ENCODE data around the gene PELI2.
A peak's percentile ranks its signal among the peaks of the same experiment; 100 is the strongest.

Gene PELI2

DNA sequence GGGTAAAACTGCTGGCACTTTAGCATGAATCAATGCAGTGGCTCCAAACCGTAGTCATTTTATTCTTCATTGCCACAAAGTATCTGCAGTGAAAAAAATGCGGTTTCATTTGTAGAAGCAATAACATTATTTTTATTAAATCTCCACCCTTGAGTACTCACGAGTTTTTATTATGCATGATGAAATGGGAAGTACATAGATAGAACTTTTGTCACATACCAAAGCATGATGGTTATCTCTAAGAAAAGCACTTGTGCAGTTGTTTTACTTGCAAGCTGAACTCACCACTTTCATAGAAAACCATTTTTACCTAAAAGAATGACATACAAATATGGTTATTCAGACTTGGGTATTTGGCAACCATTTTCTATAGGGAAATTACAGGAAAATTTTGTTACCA, 90.3 kb downstream of the PELI2 start:
- DNase-seq: no peak

DNA sequence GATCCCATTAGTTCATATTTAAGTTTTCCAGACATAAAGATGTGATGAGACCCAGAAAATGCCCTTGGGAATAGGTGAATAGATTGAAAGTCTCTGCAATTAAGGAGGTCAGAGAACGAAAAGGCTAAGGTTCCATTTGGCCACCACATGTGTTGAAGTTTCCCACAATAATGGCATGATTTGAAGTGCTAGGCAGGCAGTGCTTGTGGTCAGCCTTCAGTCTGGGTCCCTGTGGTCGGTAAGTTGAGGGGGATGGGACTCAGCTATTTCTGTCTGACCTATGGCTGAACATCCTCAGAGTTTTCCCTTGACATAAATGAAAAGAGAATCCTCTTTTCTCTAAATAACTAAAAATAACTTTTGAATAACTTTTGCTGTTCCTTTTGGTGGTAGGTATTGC, 92.4 kb downstream of the PELI2 start:
- DNase-seq: no peak

DNA sequence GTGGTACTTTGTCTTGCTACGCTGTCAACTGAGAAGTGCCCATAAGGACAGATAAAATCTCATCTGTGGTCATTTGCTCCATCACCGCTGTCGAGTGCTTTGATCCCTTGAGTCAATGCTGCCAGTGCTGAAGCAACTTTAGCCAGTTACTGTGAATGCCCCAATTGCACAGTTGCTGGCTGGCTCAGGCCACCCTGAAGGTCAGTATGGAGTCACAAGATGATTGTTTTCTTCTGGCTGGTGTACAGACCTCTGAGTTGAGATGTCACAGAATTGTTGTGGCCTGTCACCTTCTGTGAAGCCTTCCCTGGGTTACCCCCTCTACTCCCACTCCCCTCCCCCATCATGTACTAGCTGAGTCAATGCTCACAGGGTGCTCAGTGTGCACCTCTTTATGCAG, 92.9 kb downstream of the PELI2 start:
- DNase-seq: no peak

DNA sequence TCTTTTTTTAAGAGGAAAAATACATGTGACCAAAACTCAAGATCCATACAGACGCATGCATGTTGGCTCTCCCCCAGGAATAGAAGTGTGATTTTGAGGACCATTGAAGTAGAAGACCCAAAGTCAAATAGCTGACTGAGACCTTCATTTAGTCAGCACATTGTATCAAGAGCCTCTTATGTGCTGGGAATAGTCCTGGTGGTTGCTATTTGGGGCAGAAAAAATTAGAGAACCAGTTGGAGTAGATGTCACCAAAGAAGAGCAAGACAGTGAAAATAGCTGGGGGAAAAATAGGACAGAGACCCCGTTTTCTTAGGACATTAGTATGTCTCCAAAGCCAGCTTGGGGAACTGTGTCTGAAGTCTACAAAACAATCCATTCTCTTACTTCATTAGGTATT, 93.6 kb downstream of the PELI2 start:
- no peak for DNase-seq

DNA sequence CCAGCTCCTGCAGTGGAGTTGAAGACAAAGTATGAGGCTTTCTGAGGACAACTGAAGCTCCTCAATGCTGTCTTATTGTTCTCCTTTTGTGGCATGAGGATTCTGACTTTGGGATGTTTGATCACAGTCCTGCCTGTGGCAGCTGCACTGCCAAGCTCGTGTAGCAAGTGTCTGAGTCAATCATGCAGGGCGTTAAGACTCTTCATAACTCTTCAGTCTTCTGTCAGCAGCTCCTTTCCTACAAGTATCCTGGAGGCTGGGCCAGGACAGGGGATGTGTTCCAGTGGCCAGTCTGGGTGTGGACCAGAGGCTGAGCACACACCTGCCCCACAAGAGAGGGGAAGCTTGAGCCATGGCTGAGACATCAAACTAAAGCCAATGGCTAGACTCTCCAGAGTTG, 94.3 kb downstream of the PELI2 start:
- DNase-seq: no peak

DNA sequence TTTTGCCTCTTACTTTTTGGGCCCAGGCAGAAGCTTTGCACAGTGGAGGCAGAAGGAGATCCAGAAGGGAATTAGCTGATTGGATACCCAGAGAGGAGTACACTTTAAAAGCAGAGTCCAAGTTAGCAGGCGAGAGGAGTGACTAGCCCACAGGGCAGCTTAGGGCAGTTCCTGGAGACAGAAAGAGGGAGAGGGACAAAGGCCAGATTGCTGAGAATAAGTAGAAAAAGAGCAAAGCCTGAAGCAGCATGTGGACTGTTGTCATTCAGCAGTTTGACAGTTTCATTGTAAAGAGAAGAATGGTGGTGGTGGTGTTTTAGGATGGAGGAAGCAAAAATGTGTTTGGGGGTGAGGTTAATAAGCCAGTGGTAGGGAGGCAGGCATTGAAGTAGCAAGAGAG, 95.1 kb downstream of the PELI2 start:
- no peak for DNase-seq

DNA sequence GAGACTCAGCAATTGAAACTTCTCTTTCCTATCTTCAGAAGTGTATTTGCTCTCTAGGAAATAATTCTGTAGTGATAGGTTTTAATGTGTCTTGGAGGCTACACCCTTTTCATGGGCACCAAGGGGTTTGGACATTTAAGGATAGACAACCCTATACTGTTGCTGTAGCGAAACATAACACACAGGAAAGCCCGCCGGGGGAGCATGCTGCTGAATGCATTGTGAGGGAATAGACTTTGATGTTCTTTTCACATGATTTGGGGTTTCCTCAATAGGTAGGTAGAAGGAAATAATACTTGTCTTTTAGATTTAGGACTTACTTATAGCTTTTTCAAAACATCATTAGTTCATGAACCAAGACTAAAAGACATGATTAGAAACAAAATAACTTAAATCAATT, 97.0 kb downstream of the PELI2 start:
- DNase-seq: no peak

DNA sequence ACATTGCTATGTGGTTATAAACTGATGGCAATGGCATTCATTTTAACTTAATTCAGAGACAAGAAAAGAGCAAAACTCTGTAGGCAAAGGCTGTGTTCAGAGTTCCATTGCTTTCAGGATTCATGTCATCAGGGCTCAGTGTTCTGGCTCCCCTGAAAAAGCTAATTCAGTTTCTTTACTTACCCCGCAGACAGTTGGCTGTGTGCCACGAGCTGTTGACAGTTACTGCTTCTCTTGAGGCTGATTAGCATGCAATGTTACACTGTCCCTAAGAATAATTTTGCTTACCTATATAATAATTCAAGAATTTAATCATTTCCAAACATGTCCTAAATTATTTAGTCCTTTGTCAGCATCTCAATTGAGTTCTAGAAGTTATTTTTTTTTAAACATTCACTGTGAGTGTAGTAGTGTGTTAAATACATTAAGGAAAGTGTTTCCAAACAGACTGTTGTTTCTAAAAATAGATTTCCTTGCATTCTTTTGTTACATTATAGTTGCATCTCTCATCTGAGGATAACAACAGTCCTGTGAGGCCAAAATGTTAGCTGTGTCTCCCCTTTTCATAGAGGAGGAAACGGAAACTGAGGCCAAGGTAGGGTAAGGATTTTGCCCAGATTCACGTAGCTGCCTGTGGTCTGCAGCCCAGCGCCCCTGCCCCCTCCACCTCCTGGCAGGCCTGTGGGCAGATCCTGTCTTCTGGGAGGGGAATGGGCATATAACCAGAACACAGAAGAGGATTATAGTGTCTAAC, 98.6 kb downstream of the PELI2 start:
- no peak for DNase-seq

DNA sequence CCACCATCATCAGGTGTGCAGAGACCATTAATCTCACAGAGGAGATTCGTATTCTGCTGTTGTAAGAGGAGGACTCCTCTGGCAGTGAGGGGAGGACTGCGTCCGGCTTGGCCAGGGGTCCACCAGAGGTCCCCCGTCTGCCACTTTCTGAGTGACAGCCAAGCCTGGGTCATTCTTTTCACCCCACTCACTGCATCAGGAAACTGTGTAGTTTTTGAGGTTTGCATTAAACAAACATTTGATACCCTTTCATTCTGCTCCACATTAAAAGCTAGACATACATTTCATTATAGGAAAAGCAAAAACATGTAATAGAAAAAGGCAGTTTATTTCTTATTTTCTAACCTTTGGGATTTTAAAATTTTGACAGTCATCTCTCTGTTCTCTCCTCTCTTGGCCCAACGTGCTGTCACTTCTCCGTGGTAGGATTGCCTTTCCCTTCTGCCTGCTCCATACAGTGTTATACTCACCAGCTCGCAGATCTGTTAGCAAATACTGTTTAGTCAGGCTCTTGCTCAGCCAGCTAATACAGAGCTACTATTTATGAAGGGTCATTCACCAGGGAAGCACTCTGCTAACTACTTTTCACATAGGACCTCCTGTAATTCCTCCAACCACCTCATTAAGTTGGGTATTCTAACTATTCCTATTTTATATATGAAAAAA, 99.3 kb downstream of the PELI2 start:
- no peak for DNase-seq

DNA sequence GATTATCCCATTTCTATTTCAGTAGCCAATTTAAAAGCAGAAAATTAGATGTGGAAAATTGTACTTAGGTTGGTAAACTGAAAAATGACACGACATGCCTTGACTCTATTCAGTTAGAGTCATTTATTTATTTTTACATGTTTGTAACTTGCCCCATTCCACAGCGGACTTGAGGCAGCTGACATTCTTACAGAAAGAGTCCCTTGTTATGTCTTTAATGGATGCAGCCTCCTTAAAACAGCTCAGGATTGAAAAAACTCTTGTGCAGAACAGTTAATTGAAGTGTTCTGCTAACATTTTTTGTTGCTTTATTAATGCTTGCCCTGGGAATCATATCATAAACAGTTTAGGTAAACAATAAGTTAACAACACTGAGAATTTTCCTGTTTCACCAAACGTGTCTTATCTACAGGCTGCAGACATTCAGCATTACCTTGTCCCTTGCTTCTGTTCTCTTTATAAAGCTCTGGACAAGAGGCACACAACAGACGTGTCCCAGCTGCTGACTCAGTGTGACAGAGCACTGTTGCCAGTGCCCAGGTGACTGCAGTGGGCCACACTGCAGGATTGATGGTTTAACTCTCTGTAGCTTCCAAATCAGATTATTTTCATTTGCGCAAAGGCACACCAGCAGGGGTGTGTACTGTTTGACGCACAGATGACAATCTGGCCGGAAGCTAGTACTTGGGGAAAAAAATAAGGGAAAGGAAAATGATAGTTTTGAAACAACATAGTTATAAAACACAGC, 101.6 kb downstream of the PELI2 start:
- DNase-seq: no peak

DNA sequence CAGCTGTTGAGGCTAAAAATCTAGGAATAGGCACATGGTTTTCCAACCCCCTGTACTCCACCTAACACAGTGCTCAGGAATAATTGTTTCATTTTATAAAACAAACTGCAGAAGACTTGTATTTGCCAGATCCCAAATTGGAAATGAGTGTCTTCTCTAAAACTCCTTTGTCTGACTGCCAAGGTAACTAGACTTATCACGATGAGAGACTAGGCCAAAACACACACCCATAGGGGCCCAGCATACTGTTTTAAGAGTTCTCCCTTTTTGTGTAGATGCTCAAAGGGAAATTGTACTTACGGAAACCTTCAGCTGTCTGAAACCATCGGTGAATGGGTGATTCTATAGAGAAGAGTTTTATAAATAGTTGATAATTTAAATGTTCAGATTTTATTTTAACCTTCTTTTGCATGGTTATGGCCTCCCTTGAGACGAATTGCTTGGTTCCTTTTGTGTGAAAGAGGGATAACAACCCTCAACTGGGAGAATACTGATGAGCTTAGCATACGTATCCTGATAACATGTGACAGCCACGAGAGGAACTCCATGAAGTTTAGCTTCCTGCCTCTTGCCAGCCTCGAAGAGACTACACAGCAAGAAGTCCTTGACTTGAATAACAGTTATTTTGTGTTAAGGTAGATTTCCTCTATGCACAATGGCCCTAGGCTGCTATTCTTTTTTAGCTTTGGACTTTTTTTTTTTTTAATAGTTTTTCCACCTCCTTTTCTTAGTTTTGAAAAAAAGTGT, 103.3 kb downstream of the PELI2 start:
- no peak for DNase-seq

DNA sequence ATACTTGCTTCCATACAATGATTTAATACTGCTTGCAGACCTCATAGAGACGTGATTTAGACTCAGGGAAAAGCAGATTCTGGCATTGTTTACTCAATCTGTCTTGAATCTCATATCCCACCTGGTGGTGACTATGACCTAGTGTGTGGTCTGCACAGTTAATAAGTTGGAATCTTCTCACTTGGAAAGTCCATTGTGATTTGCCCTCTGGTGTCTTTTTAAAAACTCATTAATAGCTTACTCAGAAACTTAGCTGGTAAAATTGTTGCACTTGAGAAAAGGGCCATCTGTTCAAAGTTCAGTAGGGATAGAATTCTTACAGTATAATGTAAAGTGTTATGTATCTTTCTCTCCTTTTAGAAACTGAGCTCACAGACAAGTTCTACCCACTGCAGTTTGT, 106.0 kb downstream of the PELI2 start:
- DNase-seq: no peak

DNA sequence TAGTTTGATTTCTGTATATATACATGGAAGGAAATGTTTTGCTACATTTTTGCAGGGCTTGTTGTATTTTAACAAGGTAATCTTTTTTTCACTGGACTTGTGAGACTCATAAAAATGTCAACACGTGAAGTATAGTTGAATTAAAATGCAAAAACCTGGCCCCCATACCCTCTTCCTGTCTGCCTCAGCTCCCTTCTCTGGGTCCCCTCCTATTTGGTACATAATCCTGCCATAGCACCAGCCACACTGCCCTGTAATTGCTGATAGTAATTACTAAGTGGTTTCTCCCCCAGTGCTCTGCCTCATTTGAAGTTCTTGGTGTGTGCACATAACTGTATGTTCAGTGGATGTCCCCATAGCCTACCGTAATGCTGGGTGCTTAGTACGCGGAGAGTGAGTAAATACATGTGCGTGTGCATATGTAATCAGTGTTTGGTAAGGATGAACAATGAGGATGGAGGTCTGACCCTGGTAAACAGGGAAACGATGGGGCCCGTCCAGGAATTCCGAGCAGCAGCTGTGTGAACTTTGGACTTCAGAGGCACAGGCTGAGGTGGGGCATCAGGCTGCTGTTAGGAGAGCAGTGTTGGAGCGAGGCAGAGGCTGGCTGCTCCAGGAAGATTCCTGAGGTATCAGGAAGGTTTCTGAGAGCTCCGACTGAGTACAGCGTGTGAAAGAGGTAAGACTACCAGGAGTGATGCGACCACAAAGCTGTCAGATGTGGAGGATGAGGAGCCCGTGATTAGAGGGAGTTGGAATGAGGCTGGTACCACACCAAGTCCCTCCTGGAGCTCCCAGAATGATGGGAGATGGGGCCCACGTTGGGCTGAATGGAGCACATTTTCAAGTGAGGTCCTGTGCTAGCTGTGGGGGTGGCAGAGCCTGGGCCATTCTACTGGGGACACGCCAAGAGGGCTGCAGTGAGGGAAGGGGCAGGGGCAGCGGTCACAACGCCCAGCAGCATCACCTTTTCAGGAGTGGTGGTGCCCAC, 106.8 kb downstream of the PELI2 start:
- DNase-seq: no peak

DNA sequence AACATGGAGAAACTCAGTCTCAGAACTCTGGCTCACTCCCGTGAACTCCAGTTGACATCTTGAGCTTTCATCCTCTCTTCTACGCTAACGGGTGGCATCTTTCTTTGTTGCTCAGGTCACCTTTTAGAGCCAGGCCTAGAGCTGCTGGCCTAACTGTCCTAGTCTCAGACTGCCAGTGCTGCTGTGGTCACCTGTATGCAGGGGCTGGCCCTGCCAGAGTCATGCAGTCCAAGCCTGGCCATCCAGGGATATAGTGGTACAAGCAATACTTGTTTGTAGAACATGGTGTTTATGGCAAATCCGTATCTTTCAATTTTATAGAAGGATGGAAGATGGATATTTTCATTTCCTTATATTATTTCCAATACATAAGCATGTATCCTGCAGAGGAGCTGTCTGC, 117.2 kb downstream of the PELI2 start:
- no peak for DNase-seq

DNA sequence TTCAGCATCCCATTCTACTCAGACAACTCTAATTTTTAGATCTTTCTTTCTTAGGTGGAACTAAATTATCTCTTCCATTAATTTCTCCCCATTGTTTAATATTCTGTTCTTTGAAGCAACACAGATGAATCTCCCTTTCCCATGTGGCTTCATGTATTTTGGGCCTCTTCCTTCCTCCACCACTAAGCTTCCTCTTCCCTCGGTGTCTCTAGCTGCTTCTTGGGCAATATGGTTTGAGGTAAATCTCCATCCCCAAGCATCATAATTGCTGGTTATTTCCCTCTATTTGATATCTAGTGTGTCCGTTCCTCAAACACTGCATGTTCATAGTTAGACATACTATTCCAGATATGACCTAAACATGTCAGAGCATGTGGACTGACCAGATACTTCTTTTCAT, 119.2 kb downstream of the PELI2 start:
- no peak for DNase-seq

DNA sequence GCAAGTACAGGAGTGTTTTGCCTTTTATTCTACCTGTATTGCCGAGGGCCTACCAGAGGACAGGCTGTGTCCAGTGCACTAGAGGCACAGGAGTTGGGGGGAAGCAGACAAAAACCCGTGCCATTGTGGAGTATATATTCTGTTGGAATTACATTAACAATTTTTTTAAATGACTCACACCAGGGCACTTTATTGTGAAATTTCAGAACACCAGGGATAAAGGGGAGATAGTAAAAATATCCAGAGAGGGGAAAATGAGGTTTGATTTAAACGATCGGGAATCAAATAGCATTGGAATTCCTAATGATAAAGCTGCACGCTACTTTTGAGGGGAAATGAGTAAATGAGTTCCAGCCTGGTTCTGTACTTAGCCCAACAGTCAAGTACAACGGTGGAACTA, 123.2 kb downstream of the PELI2 start:
- DNase-seq: no peak

DNA sequence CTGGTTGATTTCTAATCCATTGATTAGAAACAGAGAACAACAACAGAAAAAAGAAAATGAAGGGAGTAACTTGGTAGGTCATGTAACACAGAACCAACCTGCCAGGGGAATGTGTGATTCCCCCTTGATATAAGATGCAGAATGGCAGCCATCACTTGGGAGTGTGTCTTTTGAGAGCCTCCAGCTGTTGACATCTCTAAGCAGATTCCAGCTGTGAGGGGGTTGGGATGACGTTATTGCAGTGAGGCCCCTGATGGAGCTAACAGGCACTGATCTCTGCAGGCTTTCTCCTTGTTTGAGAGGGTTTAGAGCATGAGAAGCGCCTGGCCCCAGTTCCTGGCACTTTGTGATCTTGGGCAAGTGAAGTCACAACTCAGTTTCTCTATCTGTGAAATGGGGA, 124.9 kb downstream of the PELI2 start:
- DNase-seq: no peak

DNA sequence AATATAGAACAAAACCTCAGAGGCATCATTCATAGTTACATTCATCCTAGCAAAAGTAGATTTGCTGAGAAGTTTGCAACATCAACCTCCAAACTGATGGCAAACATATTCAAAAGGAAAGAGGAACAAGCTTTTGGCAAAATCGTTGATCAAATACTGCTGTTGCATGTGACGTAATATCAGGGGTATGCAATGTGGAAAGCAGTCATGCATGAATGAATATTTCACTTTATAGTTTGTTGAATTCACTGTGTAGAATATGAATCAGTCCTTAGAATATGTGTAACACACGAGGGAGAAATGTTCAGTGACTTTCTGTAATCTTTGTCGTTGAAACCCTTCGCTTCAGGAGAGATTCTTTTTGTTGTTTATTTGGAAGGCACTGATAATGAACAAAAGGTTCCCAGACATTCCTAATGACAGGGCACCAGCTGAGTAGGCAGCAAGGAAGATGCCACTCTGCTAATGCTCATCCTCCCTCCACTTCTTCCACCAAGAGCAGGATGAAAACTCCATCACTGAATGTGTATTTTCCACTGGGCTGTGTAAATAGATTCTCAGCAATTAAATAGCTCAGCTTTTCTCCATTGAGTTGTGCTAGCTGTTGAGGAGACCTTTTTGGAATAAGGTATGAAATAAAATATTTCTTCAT, 126.1 kb downstream of the PELI2 start:
- DNase-seq: no peak

DNA sequence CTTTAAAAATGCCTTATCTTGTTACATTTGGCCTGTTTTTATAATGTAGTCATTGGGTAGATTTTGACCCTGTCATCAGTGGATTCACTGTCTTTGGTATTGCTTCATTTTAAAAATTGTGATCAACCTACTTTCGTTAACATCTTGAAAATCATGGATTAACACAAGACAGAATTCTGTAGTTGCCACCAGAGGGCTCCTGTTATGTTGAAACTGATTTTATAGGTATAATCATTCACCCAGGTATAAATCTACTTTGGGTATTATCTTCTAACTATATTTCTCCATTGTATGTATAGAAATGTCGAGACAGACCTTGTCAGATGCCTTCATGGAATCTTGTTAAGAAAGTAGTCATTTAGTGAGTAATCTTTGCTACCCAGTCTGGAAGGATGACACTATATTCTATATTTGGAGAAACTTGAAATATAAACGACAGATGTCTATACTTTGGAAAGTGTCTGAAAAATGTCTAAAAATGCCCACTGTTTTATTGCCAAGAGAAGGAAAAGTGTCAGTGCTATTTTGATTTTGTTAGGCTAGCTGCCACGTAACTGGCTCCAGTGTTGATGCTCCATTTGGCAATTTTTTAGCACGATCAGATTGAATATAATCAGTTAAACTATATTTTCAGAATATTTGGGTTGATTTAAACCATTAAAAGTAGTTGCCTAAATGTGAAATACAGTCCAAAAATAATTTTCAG, 129.4 kb downstream of the PELI2 start:
- no peak for DNase-seq

DNA sequence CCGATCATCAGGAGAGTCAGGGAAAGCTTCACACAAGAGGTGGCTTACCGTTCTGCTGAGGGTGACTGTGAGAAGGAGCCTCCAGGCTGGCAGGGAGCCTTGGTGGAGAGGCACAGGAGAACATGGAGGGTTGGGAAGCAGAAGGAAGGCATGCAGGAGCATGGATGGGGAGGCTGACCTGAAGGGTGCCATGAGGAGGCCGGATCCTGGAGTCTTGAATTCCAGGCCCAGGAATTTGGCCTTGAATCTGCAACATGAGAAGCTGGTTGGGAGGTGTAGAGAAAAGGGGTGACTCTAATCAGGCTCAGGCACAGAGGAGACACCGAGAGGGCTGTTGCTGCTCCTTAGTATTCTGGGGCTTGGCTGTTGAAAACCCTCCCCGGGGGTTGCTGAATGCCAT, 130.2 kb downstream of the PELI2 start:
- no peak for DNase-seq

DNA sequence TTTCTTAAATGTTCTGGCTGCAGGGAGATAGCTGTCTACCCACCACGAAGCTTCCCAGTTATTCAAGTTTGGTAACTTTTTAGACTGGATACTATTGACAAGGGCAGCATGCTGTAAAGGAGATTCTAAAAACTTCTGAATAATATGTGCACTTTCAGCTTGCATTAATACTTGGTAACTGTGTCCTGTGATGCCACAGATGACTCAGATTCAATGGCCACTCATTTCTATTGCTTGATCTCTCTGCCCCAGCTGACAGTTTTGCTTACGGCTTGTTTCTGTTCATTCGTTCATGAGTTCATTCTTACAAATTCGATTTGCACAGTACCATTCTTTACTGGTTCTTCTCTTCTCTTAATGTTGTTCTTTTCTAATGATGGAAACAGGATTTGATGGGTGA, 142.8 kb downstream of the PELI2 start:
- DNase-seq: peak; percentile 0
